SU-DHL-6 (cell line): Measurements from ENCODE around the gene RPS6KA1.
"Not testable (repeated sequence)": the region's sequence is repeated elsewhere in the genome, so short reads cannot be mapped to it uniquely, and the experiment has no call there.

ENCODE experiments used
- EZH2phosphoT487 ChIP-seq: fragments of 200-600 bp; sonication (generic), shearing (Covaris generic); conservative IDR thresholded peaks from 2 replicates; pipeline ENCODE4 v1.6.1; 2018; ENCODE audit warnings: mild to moderate bottlenecking, antibody characterized with exemption, low read length, moderate library complexity, mixed read lengths
- TF ChIP-seq, protein P1 (sequence below): fragments of 200-600 bp; sonication (generic); IDR thresholded peaks from one replicate; pipeline ENCODE4 v1.5.1; 2017; ENCODE audit warnings: antibody characterized with exemption, mild to moderate bottlenecking, low read length, moderate library complexity; ENCODE audit not compliant: insufficient read depth, poor library complexity, severe bottlenecking

DNA sequence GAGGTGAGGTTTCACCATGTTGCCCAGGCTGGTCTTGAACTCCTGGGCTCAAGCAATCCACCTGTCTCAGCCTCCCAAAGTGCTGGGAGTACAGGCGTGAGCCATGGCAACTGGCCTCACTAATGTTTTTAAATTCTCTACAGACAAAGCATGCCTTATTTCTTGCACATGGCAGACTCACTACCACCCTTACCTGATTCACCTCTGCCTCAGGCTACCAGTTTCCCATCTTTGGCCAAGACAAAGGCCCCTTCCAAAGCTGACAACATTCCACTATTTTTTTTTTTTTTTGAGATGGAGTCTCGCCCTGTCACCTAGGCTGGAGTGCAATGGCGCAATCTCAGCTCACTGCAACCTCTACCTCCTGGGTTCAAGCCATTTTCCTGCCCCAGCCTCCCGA, 13.7 kb upstream of the RPS6KA1 start:
- TF ChIP-seq, protein P1, sequence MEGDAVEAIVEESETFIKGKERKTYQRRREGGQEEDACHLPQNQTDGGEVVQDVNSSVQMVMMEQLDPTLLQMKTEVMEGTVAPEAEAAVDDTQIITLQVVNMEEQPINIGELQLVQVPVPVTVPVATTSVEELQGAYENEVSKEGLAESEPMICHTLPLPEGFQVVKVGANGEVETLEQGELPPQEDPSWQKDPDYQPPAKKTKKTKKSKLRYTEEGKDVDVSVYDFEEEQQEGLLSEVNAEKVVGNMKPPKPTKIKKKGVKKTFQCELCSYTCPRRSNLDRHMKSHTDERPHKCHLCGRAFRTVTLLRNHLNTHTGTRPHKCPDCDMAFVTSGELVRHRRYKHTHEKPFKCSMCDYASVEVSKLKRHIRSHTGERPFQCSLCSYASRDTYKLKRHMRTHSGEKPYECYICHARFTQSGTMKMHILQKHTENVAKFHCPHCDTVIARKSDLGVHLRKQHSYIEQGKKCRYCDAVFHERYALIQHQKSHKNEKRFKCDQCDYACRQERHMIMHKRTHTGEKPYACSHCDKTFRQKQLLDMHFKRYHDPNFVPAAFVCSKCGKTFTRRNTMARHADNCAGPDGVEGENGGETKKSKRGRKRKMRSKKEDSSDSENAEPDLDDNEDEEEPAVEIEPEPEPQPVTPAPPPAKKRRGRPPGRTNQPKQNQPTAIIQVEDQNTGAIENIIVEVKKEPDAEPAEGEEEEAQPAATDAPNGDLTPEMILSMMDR, result not testable (repeated sequence)
- not testable (repeated sequence) for TF ChIP-seq EZH2phosphoT487
